AG08395 (cell line): ENCODE data around the gene ARF6.
"Not testable (repeated sequence)": the region's sequence is repeated elsewhere in the genome, so short reads cannot be mapped to it uniquely, and the experiment has no call there.

Experiments
- DNase-seq: peaks from one replicate; pipeline ENCODE4 v3.0.0; 2012; ENCODE audit warnings: mixed read lengths, low spot score

ARF6 gene

GRCh38 chr14:49892636-49893308 is at the start of gene ARF6:
Gene ARF6, plus strand, starts transcription at chr14:49893082. Its CDS starts 655 bp downstream, at chr14:49893737.
- peak; percentile 98 for DNase-seq

- DNase-seq = no peak
These were observed 43.6 kb upstream of the ARF6 start for GRCh38 chr14:49849213-49849847.

GRCh38 chr14:49851813-49852212 is 41.1 kb upstream of the ARF6 start:
- no peak for DNase-seq

GRCh38 chr14:49852301-49853157 is 40.4 kb upstream of the ARF6 start, which contains the start of gene NEMF:
Gene NEMF, minus strand, starts transcription at chr14:49852788. Its CDS starts 35 bp downstream, at chr14:49852753.
- peak; percentile 82 for DNase-seq

GRCh38 chr14:49853158-49853477 is 39.8 kb upstream of the ARF6 start:
- DNase-seq = no peak

GRCh38 chr14:49853572-49854375 is 39.1 kb upstream of the ARF6 start:
- peak; percentile 72 for DNase-seq

- no peak for DNase-seq
These were observed 35.4 kb upstream of the ARF6 start for GRCh38 chr14:49857427-49858003.

GRCh38 chr14:49858383-49858782 is 34.5 kb upstream of the ARF6 start:
- no peak for DNase-seq

- DNase-seq = no peak
These were observed 31.7 kb upstream of the ARF6 start for GRCh38 chr14:49860988-49861698.

- peak; percentile 72 for DNase-seq
These were observed 31.2 kb upstream of the ARF6 start for GRCh38 chr14:49861699-49862088.

- DNase-seq = peak; percentile 63
These were observed 30.7 kb upstream of the ARF6 start for GRCh38 chr14:49862089-49862673.

- no peak for DNase-seq
These were observed 29.2 kb upstream of the ARF6 start for GRCh38 chr14:49863487-49864281.

- peak; percentile 29 for DNase-seq
These were observed 27.4 kb upstream of the ARF6 start for GRCh38 chr14:49865431-49865859.

- DNase-seq = peak; percentile 96
These were observed 24.8 kb upstream of the ARF6 start for GRCh38 chr14:49867831-49868719.

- no peak for DNase-seq
These were observed 24.2 kb upstream of the ARF6 start for GRCh38 chr14:49868720-49869114.

- DNase-seq = no peak
These were observed 22.0 kb upstream of the ARF6 start for GRCh38 chr14:49870908-49871307.

- DNase-seq = not testable (repeated sequence)
These were observed 19.3 kb upstream of the ARF6 start for GRCh38 chr14:49873548-49873947.

GRCh38 chr14:49875640-49876198 is 17.2 kb upstream of the ARF6 start:
- no peak for DNase-seq
